CD4-positive, CD25-positive, alpha-beta regulatory T cell (primary cell): Measurements from ENCODE around the gene LITAF. TPM values are rescaled to one million over a fixed set of nuclear protein-coding genes. Genes with fewer than 3 reads are reported as not detected.

Source experiments
- ATAC-seq, 2 donors: fragments of 150-1000 bp; cut with Tn5 transposase; one replicate each; pipeline ENCODE4 v1.10.0; 2021; ENCODE audit warnings: low read depth in 2 of 2, moderate number of reproducible peaks in 2 of 2, moderate library complexity in 1 of 2
- DNase-seq, 3 donors: peaks; one replicate each; pipeline versions ENCODE4 v3.0.0 to v3.0.0-alpha.2; 2012 to 2022; ENCODE audit warnings: mixed read lengths in 1 of 3
- H3K27ac ChIP-seq: one replicate; pipeline ENCODE4 v1.7.0; 2013; ENCODE audit warnings: mild to moderate bottlenecking, low read length; ENCODE audit not compliant: insufficient read depth, poor library complexity, severe bottlenecking
- H3K27me3 ChIP-seq: one replicate; pipeline ENCODE4 v1.7.0; 2013; ENCODE audit warnings: low read length; ENCODE audit not compliant: control insufficient read depth, insufficient read depth
- H3K36me3 ChIP-seq: one replicate; pipeline ENCODE4 v1.7.0; 2013; ENCODE audit warnings: mild to moderate bottlenecking, low read length, moderate library complexity; ENCODE audit not compliant: control insufficient read depth, insufficient read depth
- H3K4me1 ChIP-seq: 2 replicates; pipeline ENCODE4 v1.7.0; 2013; ENCODE audit warnings: mild to moderate bottlenecking, low read length; ENCODE audit not compliant: insufficient read depth, control insufficient read depth, poor library complexity, severe bottlenecking
- H3K4me3 ChIP-seq: one replicate; pipeline ENCODE4 v1.7.0; 2013; ENCODE audit warnings: low read depth, mild to moderate bottlenecking, low read length, moderate library complexity
- H3K9me3 ChIP-seq, 2 experiments: 1 replicate in 1 of 2; 2 replicates in 1 of 2; pipeline ENCODE4 v1.7.0; 2013; ENCODE audit warnings: low read length in 2 of 2, mild to moderate bottlenecking in 1 of 2, moderate library complexity in 1 of 2; ENCODE audit not compliant: control insufficient read depth in 2 of 2
- H3K27ac Mint-ChIP-seq, 3 donors: one replicate each; pipeline ENCODE4 v1.8.0; 2020 to 2022; ENCODE audit warnings: mild to moderate bottlenecking in 3 of 3, mixed read lengths in 3 of 3, moderate library complexity in 2 of 3
- H3K27me3 Mint-ChIP-seq: one replicate; pipeline ENCODE4 v1.8.0; 2022; ENCODE audit warnings: mild to moderate bottlenecking, mixed read lengths
- H3K36me3 Mint-ChIP-seq: one replicate; pipeline ENCODE4 v1.8.0; 2020; ENCODE audit warnings: mixed read lengths
- H3K4me1 Mint-ChIP-seq, 4 donors: one replicate each; pipeline ENCODE4 v1.8.0; 2020 to 2022; ENCODE audit warnings: mixed read lengths in 4 of 4, mild to moderate bottlenecking in 1 of 4
- H3K4me3 Mint-ChIP-seq, 4 donors: one replicate each; pipeline ENCODE4 v1.8.0; 2020 to 2022; ENCODE audit warnings: mild to moderate bottlenecking in 4 of 4, mixed read lengths in 4 of 4, moderate library complexity in 3 of 4
- H3K9me3 Mint-ChIP-seq, 7 donors: one replicate each; pipeline ENCODE4 v1.8.0; 2020 to 2022; ENCODE audit warnings: mixed read lengths in 7 of 7, mild to moderate bottlenecking in 3 of 7, moderate library complexity in 2 of 7
- polyA plus RNA-seq, 4 donors: library from polyadenylated mRNA; unstranded; fragments of 300-500 nt; fragmentation: Illumina TruSeq; gene quantifications; one replicate each; pipeline ENCODE4 v1.2.3, GENCODE V29; 2021
- total RNA-seq: library from RNA; stranded (reverse); gene quantifications from one replicate; pipeline ENCODE4 v1.2.3, GENCODE V29; 2022

Gene LITAF
- total and polyA plus RNA-seq, 5 donors from 2014 or later: 281 to 696 (median 635) TPM

DNA sequence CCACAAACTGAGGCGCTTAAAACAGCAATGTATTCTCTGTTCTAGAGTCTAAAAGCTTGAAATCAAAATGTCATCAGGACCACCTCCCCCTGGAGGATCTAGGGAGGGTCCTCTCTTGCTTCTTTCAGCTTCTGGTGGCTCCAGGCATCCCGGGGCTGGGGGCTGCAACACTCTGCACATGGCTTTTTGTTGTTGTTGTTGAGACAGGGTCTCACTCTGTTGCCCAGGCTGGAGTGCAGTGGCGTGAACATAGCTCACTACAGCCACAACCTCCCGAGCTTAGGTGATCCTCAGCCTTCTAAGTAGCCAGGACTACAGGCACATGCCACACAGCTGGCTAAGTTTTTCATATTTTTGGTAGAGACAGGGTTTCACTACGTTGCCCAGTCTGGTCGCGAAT is 44.5 kb upstream of the LITAF start:
- no peak for ATAC-seq
- DNase-seq: no peak
- Mint-ChIP-seq H3K4me3 (no peak overlapping the region), H3K36me3 (no peaks in the 10 kb centered on the region), H3K27me3 (no peaks in the 10 kb centered on the region), H3K4me1 (peaks cover 0 to 47% (median 21%) of the 10 kb centered on the region in 4 donors), H3K27ac (peak overlapping the region in 1 of 3 donors; percentile 15), H3K9me3 (peaks cover 0 to 1% (median 0%) of the 10 kb centered on the region in 7 donors)
- no peaks in the 10 kb centered on the region for H3K36me3 ChIP-seq
- no peak overlapping the region for H3K27ac ChIP-seq
- peaks cover 14% of the 10 kb centered on the region for H3K4me1 ChIP-seq
- H3K4me3 ChIP-seq: no peak overlapping the region
- no peaks in the 10 kb centered on the region for H3K9me3 ChIP-seq
- no peaks in the 10 kb centered on the region for H3K27me3 ChIP-seq

- no peak overlapping the region for H3K4me3 ChIP-seq
- DNase-seq: no peak
- H3K4me1 ChIP-seq: peaks cover 14% of the 10 kb centered on the region
- no peaks in the 10 kb centered on the region for H3K9me3 ChIP-seq
- Mint-ChIP-seq H3K4me1 (peaks cover 4 to 46% (median 21%) of the 10 kb centered on the region in 4 donors), H3K27me3 (no peaks in the 10 kb centered on the region), H3K27ac (peak overlapping the region in 2 of 3 donors; percentile 15 to 31), H3K9me3 (peaks cover 0 to 1% (median 0%) of the 10 kb centered on the region in 7 donors), H3K4me3 (no peak overlapping the region), H3K36me3 (no peaks in the 10 kb centered on the region)
- H3K27me3 ChIP-seq: no peaks in the 10 kb centered on the region
- no peak for ATAC-seq
- H3K27ac ChIP-seq: no peak overlapping the region
- no peaks in the 10 kb centered on the region for H3K36me3 ChIP-seq
Observed at GRCh38 chr16:11630768-11631056, 44.0 kb upstream of the LITAF start.

- Mint-ChIP-seq H3K4me3 (no peak overlapping the region), H3K4me1 (peaks cover 8 to 50% (median 24%) of the 10 kb centered on the region in 4 donors), H3K36me3 (no peaks in the 10 kb centered on the region), H3K27me3 (no peaks in the 10 kb centered on the region), H3K27ac (peak overlapping the region in 1 of 3 donors; percentile 89), H3K9me3 (peaks cover 0 to 1% (median 0%) of the 10 kb centered on the region in 7 donors)
- Histone ChIP-seq H3K9me3 (no peaks in the 10 kb centered on the region), H3K27ac (no peak overlapping the region), H3K4me1 (peaks cover 14% of the 10 kb centered on the region), H3K36me3 (no peaks in the 10 kb centered on the region), H3K4me3 (no peak overlapping the region), H3K27me3 (no peaks in the 10 kb centered on the region)
- no peak for DNase-seq
- no peak for ATAC-seq
Observed at GRCh38 chr16:11630046-11630767, 43.5 kb upstream of the LITAF start.

GRCh38 chr16:11629071-11630030 is 42.6 kb upstream of the LITAF start:
- Histone ChIP-seq H3K9me3 (no peaks in the 10 kb centered on the region), H3K36me3 (no peaks in the 10 kb centered on the region), H3K27ac (no peak overlapping the region), H3K4me1 (peaks cover 22% of the 10 kb centered on the region), H3K27me3 (no peaks in the 10 kb centered on the region), H3K4me3 (no peak overlapping the region)
- DNase-seq (no peak), ATAC-seq (peak in 1 of 2 donors; percentile 37)
- no peaks in the 10 kb centered on the region for H3K36me3 Mint-ChIP-seq
- peak overlapping the region in 1 of 4 donors; percentile 67 for H3K4me3 Mint-ChIP-seq
- H3K4me1 Mint-ChIP-seq: peaks cover 10 to 56% (median 28%) of the 10 kb centered on the region in 4 donors
- H3K9me3 Mint-ChIP-seq: peaks cover 0 to 1% (median 0%) of the 10 kb centered on the region in 7 donors
- no peaks in the 10 kb centered on the region for H3K27me3 Mint-ChIP-seq
- peak overlapping the region in 2 of 3 donors; percentile 89 to 94 for H3K27ac Mint-ChIP-seq

DNA sequence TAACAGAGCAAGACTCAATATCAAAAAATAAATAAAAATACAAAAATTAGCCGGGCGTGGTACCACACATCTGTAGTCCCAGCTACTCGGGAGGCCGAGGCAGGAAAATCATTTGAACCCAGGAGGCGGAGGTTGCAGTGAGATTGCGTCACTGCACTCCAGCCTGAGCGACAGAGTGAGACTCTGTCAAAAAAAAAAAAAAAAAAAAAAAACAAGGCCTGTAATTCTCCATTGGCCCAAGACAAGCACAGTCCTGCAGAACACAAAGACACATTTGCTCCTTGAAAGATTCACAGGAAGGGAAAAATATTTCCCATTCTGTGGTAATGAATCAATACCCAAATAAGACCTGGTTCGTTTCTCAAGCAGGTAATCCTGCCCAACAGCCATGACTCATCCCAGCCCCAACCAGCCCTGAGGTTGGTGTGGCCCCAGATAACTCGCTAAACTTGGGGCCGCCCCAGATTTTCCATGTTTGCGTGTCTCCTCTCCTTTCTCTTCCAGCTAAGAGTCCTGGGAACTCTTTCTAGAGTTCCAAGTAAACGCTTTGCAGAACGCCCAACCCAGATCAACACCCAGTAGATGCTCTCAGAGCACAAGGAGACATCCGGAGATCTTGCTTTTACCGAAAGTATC is 41.2 kb upstream of the LITAF start:
- peak overlapping the region in 1 of 4 donors; percentile 56 for H3K4me3 Mint-ChIP-seq
- ATAC-seq (no peak), DNase-seq (no peak)
- H3K36me3 Mint-ChIP-seq: no peaks in the 10 kb centered on the region
- H3K27me3 Mint-ChIP-seq: no peaks in the 10 kb centered on the region
- H3K4me1 Mint-ChIP-seq: peaks cover 12 to 58% (median 24%) of the 10 kb centered on the region in 4 donors
- peaks cover 0 to 2% (median 0%) of the 10 kb centered on the region in 7 donors for H3K9me3 Mint-ChIP-seq
- Histone ChIP-seq H3K4me3 (no peak overlapping the region), H3K27ac (no peak overlapping the region), H3K36me3 (no peaks in the 10 kb centered on the region), H3K4me1 (peaks cover 36% of the 10 kb centered on the region), H3K9me3 (no peaks in the 10 kb centered on the region), H3K27me3 (no peaks in the 10 kb centered on the region)
- peak overlapping the region in 2 of 3 donors; percentile 61 to 69 for H3K27ac Mint-ChIP-seq

DNA sequence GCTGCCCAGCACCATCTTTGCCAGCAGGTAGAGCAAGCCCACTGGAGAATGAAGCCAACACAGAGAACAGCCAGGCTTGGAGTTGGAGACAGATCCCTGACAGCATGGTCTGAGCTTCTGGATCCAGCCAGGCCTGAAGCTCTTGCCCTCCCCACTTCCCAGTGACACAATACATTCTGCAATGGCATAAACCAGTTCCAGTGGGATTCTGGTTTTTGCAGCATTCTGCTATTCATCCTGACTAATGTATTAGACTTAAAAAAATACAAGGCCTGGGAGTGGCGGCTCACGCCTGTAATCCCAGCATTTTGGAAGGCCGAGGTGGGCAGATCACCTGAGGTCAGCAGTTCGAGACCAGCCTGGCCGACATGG is 40.6 kb upstream of the LITAF start:
- Mint-ChIP-seq H3K27me3 (no peaks in the 10 kb centered on the region), H3K4me1 (peaks cover 17 to 65% (median 29%) of the 10 kb centered on the region in 4 donors), H3K9me3 (peaks cover 0 to 2% (median 0%) of the 10 kb centered on the region in 7 donors), H3K27ac (peak overlapping the region in 2 of 3 donors; percentile 47 to 79), H3K36me3 (no peaks in the 10 kb centered on the region), H3K4me3 (no peak overlapping the region)
- Histone ChIP-seq H3K36me3 (no peaks in the 10 kb centered on the region), H3K4me3 (no peak overlapping the region), H3K27me3 (no peaks in the 10 kb centered on the region), H3K9me3 (no peaks in the 10 kb centered on the region), H3K27ac (no peak overlapping the region), H3K4me1 (peaks cover 42% of the 10 kb centered on the region)
- ATAC-seq (no peak), DNase-seq (no peak)

GRCh38 chr16:11626657-11627291 is 40.1 kb upstream of the LITAF start:
- Histone ChIP-seq H3K36me3 (no peaks in the 10 kb centered on the region), H3K27ac (no peak overlapping the region), H3K27me3 (no peaks in the 10 kb centered on the region), H3K4me1 (peaks cover 47% of the 10 kb centered on the region), H3K9me3 (no peaks in the 10 kb centered on the region), H3K4me3 (no peak overlapping the region)
- no peaks in the 10 kb centered on the region for H3K36me3 Mint-ChIP-seq
- peaks cover 17 to 70% (median 32%) of the 10 kb centered on the region in 4 donors for H3K4me1 Mint-ChIP-seq
- no peak for DNase-seq
- no peak overlapping the region for H3K4me3 Mint-ChIP-seq
- H3K27ac Mint-ChIP-seq: peak overlapping the region; percentile 6 to 79 (median 47)
- ATAC-seq: no peak
- no peaks in the 10 kb centered on the region for H3K27me3 Mint-ChIP-seq
- H3K9me3 Mint-ChIP-seq: peaks cover 0 to 2% (median 0%) of the 10 kb centered on the region in 7 donors
